ENCODE measurements around the gene CLCNKB. TPM values are rescaled to one million over a fixed set of nuclear protein-coding genes. Genes with fewer than 3 reads are reported as not detected.

Gene CLCNKB
- total RNA-seq, 1 experiment from 2014 or later = 1.1 TPM

GRCh38 chr1:16074217-16074616 lies 30.6 kb downstream of the CLCNKB start:
- Histone ChIP-seq H3K4me2 (peak overlapping the region; percentile 79), H3K9me2 (ENCODE audit: insufficient read depth) (no peaks in the 10 kb centered on the region), H3K36me3 (ENCODE audit: low read depth) (no peaks in the 10 kb centered on the region), H3F3A (ENCODE audit: insufficient read depth, low read depth) (peaks cover 35% of the 10 kb centered on the region), H4K20me1 (ENCODE audit: insufficient read depth) (no peaks in the 10 kb centered on the region), H3K27ac (no peak overlapping the region), H3K27me3 (ENCODE audit: insufficient read depth, low read depth) (no peaks in the 10 kb centered on the region), H3K4me1 (replicated peaks; ENCODE audit: insufficient read depth) (peaks cover 42% of the 10 kb centered on the region), H2AFZ (no peak overlapping the region), H3K79me2 (ENCODE audit: low read depth) (no peaks in the 10 kb centered on the region), H3K4me3 (no peak overlapping the region), H3K9me3 (ENCODE audit: insufficient read depth, low read depth) (no peaks in the 10 kb centered on the region)
- BruUV-seq (replicated peaks) = no TSS peak
- intact Hi-C loops (cut with micrococcal nuclease; ENCODE audit: unreplicated experiment) = no loop called here
- ChIA-PET CTCF (interaction anchor here (0.6 to 0.7 kb wide), 2 partner anchors 74 to 143 kb away, joined by 3 read pairs; no protein-coding TSS in a partner anchor), POLR2A (ENCODE audit: unreplicated experiment) (no interaction called here)
- DNase-seq = no peak
- TF ChIP-seq EZH2 (IDR thresholded peaks at IDR 0.05; ENCODE audit: low read depth) = no peak
- TF ChIP-seq, protein P1, sequence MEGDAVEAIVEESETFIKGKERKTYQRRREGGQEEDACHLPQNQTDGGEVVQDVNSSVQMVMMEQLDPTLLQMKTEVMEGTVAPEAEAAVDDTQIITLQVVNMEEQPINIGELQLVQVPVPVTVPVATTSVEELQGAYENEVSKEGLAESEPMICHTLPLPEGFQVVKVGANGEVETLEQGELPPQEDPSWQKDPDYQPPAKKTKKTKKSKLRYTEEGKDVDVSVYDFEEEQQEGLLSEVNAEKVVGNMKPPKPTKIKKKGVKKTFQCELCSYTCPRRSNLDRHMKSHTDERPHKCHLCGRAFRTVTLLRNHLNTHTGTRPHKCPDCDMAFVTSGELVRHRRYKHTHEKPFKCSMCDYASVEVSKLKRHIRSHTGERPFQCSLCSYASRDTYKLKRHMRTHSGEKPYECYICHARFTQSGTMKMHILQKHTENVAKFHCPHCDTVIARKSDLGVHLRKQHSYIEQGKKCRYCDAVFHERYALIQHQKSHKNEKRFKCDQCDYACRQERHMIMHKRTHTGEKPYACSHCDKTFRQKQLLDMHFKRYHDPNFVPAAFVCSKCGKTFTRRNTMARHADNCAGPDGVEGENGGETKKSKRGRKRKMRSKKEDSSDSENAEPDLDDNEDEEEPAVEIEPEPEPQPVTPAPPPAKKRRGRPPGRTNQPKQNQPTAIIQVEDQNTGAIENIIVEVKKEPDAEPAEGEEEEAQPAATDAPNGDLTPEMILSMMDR (conservative IDR thresholded peaks at IDR 0.05) = no peak

- H3K79me2 ChIP-seq (ENCODE audit: low read depth) = no peaks in the 10 kb centered on the region
- TF ChIP-seq, protein P1 (conservative IDR thresholded peaks at IDR 0.05) = no peak
- TF ChIP-seq EZH2 (IDR thresholded peaks at IDR 0.05; ENCODE audit: low read depth) = no peak
- DNase-seq = no peak
- peaks cover 48% of the 10 kb centered on the region for H3K4me1 ChIP-seq (replicated peaks; ENCODE audit: insufficient read depth)
- no peaks in the 10 kb centered on the region for H4K20me1 ChIP-seq (ENCODE audit: insufficient read depth)
- TSS peak; percentile 69 for BruUV-seq (replicated peaks)
- peak overlapping the region; percentile 71 for H3K4me2 ChIP-seq
- POLR2A ChIA-PET (ENCODE audit: unreplicated experiment) = no interaction called here
- no peaks in the 10 kb centered on the region for H3K9me2 ChIP-seq (ENCODE audit: insufficient read depth)
- no peak overlapping the region for H3K4me3 ChIP-seq
- H3K27me3 ChIP-seq (ENCODE audit: insufficient read depth, low read depth) = no peaks in the 10 kb centered on the region
- H3F3A ChIP-seq (ENCODE audit: insufficient read depth, low read depth) = peaks cover 43% of the 10 kb centered on the region
- no peaks in the 10 kb centered on the region for H3K36me3 ChIP-seq (ENCODE audit: low read depth)
- intact Hi-C loops (cut with micrococcal nuclease; ENCODE audit: unreplicated experiment) = no loop called here
- no peak overlapping the region for H2AFZ ChIP-seq
- CTCF ChIA-PET = no interaction called here
- H3K9me3 ChIP-seq (ENCODE audit: insufficient read depth, low read depth) = no peaks in the 10 kb centered on the region
- peak overlapping the region; percentile 48; the same call in 1 of the 2 replicates for H3K27ac ChIP-seq
Measured at GRCh38 chr1:16075337-16076030, 31.9 kb downstream of the CLCNKB start.

DNA sequence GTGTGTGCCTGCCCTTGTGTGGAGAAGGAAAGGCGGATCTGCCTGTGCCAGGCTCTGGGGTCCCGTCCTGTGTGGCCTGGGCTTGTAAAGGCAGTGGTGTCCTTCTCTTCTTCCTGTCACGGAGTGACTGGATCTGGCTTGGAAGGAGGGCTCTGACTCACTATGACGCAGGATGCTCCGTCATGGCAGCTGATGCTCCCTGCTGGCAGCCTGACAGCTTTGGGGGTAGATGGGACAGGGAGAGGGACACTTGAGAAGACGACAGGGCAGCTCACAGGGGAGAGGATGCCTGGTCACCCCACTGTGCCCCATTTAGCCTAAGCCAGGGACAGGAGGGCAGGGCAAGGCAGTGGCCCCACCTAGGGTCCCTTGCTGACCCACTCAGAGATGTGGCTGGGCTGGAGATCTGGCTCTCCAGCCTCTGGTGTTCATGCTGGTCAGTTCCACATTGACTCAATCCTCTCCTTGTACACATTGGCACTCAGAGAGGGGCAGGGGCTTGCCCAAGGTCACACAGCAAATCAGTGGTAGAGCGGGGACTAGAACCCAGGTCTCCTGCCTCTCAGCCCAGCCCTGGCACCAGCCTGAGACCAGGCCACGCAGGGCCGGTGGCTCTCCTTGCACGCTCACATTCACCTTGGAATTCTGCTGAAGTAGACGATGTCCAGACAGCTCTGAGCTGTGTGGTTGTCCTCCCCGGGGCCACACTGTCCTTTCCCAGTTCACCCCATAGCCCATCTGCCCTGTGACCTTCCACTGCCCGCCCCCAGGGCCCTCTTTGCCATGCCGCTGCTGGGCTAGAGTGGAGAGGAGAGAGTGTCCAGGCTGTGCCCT lies 32.7 kb downstream of the CLCNKB start:
- Histone ChIP-seq H2AFZ (no peak overlapping the region), H3F3A (ENCODE audit: insufficient read depth, low read depth) (peaks cover 43% of the 10 kb centered on the region), H3K4me3 (no peak overlapping the region), H3K4me1 (replicated peaks; ENCODE audit: insufficient read depth) (peaks cover 48% of the 10 kb centered on the region), H3K36me3 (ENCODE audit: low read depth) (no peaks in the 10 kb centered on the region), H3K9me3 (ENCODE audit: insufficient read depth, low read depth) (no peaks in the 10 kb centered on the region), H3K79me2 (ENCODE audit: low read depth) (no peaks in the 10 kb centered on the region), H3K9me2 (ENCODE audit: insufficient read depth) (no peaks in the 10 kb centered on the region), H3K4me2 (peak overlapping the region; percentile 71), H3K27ac (peak overlapping the region; percentile 48), H4K20me1 (ENCODE audit: insufficient read depth) (no peaks in the 10 kb centered on the region), H3K27me3 (ENCODE audit: insufficient read depth, low read depth) (no peaks in the 10 kb centered on the region)
- ChIA-PET CTCF (no interaction called here), POLR2A (ENCODE audit: unreplicated experiment) (interaction anchor here (0.9 kb wide), 1 partner anchor 276 kb away, joined by 5 read pairs; the partner anchor contains the start of gene FBXO42)
- intact Hi-C loops (cut with micrococcal nuclease; ENCODE audit: unreplicated experiment) = no loop called here
- peak; percentile 65 to 68 for DNase-seq
- BruUV-seq (replicated peaks) = TSS peak; percentile 31
- TF ChIP-seq, protein P1 (conservative IDR thresholded peaks at IDR 0.05) = no peak
- TF ChIP-seq EZH2 (IDR thresholded peaks at IDR 0.05; ENCODE audit: low read depth) = no peak

All from PC-9 (cell line).